GM19372 (cell line): Measurements from ENCODE around the gene DRP2.
"Not testable (repeated sequence)": the region's sequence is repeated elsewhere in the genome, so short reads cannot be mapped to it uniquely, and the experiment has no call there.

Experiments used
- ATAC-seq: cut with Tn5 transposase; IDR thresholded peaks from one replicate; pipeline ENCODE4 v1.9.1; 2021; ENCODE audit warnings: mild to moderate bottlenecking, low read depth, moderate library complexity; ENCODE audit not compliant: unreplicated experiment

Gene DRP2

DNA sequence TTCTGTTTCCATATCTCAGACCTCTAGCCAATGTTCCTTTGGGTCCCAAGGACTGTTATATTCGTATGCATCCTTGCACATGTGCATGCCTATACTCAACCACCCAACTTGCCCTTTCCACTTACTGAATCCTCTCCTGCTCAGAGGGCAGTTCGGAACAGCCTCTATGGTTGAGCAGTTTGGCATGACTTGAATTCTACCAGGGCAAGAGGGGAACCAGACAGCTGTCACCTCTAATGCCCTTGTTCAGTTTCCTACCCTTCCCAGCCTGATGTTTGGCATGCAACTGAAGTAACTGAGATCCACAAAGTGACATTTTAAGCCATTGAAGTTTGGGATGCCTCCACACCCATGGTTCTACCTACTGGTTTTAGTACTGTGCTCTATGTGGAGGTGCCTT lies 17.5 kb downstream of the DRP2 start:
- no peak for ATAC-seq

DNA sequence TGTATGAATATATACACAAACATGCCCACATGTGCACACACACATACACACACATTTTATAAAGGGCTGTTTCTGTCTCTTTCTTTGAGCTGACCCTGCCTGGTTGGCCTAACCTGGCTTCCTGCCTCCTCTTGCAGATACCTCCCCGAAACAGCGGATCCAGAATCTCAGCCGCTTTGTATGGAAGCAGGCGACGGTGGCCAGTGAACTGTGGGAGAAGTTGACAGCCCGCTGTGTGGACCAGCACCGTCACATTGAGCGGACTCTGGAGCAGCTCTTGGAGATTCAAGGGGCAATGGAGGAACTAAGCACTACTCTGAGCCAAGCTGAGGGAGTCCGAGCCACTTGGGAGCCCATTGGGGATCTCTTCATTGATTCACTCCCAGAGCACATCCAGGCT lies 21.9 kb downstream of the DRP2 start:
- ATAC-seq = no peak

DNA sequence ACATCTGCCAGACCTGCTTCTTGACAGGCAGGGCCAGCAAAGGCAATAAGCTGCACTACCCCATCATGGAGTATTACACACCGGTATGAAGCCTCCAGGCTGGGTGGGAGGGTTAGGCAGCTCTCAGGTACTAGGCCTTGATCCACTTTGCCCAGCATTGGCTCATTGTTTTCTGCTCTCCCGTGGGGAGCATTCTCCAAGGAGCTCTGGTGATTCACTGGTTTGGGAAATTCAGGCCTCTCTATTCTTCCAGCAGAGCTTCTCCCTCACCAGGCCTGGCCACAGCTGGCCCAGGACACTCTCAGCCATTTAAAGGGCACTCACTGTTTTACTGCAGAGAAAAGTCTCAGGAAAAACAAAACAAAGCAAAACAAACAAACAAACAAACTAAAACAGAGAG lies 33.0 kb downstream of the DRP2 start:
- no peak for ATAC-seq

DNA sequence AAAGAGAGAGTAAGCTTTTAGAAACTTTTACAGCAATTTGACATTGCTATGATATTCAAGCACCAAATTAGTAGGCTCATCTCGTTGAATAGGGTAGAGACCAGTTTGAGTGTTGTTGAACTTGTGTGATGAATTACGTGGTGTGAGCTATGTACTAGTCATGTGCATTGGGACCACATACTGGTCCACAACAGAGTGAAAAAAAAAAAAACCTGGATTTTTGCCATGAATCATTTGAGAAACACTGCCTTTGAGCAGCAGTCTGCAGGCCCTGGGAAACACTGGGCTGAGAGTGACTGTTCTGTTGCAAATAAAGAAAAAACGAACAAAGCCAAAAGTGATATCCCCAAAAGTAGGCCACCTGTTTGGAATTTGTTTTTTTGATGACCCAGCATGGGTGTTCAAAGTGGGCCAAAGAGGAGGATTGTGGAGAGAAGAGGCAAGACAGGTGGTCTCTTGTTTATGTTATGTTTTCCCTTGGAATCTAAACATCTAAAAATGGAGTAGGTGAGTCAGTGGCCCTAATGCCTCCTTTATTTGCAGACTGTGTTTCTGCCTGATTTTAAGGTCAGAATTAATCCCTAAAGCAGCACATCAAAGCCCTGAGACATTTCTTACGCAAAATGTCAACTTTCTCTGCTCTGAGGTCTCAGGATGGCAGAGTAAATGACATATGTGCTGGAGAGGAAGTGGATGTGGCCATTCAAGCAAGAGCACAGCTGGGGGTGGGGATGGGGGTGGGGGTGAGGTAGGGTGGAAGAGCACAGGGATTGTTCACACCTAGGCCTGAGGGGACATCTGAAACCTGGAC lies 38.1 kb downstream of the DRP2 start:
- no peak for ATAC-seq

DNA sequence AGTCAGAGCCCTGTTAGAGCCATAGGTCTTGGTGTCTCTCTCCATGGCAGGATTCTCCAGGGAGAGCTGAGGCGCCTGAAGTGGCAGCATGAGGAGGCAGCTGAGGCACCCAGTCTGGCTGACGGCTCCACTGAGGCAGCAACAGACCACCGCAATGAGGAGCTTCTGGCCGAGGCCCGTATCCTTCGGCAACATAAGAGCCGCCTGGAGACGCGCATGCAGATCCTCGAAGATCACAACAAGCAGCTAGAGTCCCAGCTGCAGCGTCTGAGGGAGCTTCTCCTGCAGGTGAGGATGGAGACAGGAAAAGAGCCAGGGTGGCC lies 38.6 kb downstream of the DRP2 start:
- ATAC-seq = no peak

DNA sequence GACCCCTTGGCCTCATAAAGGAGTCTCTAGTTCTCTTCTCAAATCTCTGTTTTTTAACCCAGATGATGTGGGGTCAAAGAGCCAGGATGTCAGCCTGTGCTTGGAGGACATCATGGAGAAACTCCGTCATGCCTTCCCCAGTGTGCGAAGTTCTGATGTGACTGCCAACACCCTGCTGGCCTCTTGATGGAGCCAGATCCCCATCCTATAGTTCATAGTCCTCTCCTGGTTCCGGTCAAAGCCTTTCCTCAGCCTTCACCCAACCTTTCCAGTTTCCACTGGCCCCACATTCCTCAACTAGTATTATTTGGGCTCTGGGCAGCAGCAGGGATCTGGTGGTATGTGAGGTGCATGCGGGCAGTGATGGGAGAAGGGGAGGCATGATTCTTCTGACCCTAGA lies 40.8 kb downstream of the DRP2 start:
- ATAC-seq = no peak

DNA sequence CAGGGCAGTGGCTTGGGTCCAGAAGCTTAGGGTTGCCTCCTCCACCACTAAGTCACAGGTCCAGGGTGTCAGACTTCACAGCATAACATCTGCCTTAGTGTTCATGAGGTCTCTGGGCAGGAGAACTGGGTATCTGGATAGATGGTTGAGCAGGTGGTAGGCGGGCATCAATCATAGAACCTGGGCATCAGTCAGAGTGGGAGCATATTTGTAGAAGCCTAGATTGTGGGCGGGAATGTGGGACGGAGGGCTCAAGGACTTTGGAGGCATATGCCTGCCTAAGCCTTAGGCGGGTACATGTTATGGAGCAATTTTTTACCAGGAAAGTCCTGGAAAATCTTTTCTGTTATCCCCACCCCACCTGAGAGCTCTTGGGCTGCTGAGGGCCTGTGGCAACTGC lies 43.0 kb downstream of the DRP2 start:
- no peak for ATAC-seq

DNA sequence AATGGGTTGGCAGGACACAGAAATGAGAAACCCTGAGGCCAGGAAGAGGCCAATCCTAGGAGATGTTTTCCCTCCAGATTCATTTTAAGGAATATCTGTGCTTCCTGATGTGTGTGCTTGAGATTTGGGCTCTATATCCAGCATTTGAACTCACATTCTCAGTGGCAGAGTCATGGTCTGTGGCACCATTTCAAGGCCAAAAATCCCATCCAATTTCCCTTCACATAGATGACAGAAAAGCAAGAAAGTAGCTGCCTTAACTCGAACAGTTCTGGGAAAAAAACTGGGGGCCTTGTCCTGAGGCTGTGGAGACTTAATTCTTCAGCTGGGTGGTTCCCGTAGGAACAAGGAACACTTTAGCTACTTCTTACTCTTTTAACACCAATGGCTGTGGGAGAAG lies 44.2 kb downstream of the DRP2 start:
- no peak for ATAC-seq

DNA sequence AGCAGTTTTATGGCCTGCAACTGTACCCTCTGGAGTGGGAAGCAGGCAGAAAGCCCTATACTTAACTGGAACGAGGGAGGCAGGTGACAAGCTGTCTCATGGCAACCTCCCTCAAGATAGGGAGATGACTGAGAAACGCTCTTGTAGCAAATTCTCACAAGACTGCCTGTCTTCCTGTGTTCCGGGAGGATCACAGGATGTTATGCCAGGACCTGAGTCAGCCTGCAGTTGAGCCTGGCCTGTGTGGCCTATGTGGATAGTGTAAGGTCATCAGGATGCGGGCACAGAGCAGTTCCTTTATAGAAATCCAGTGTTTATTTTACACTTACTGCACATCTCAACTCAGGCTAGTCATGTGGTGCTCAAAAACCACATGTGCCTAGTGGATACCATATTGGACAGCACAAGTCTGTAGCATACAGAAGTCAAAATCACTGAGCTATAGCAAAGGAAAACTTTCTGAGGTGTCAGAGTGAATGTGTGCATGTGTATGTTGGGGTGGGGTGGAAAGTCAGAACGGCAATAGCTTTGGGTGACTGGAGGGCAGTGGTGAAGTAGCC lies 46.4 kb downstream of the DRP2 start:
- no peak for ATAC-seq

DNA sequence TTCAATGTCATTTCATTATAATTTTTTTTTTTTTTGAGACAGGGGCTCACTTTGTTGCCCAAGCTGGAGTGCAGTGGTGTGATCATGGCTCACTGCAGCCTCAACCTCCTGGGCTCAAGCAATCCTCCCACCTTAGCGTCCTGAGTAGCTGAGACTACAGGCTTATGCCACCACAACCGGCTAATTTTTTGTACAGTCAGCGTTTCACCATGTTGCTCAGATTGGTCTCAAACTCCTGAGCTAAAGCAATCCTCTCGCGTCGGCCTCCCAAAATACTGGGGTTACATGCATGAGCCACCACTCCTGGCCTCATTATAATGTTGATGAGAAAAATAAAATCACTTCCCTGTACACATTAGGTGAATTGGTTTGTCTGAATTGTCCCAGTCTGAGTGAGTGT lies 54.6 kb downstream of the DRP2 start:
- ATAC-seq = no peak

DNA sequence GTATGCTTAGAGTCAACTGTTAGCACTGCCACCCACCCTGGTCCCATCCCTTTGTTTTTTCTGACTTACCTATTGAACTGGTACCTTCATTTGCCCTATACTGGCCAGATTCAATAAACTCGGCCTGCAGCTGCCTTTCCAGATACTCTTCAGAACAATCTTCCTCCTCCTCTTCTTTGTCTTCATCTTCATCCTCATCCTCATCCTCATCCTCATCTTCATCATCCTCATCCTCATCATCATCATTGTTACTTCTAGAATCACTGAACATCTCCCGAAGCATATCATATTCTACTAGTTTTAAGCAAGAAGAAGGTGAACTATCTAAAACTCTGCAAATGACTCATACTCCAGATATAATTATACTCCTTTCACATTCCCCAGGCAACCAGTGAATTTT lies 56.7 kb downstream of the DRP2 start:
- ATAC-seq = no peak

DNA sequence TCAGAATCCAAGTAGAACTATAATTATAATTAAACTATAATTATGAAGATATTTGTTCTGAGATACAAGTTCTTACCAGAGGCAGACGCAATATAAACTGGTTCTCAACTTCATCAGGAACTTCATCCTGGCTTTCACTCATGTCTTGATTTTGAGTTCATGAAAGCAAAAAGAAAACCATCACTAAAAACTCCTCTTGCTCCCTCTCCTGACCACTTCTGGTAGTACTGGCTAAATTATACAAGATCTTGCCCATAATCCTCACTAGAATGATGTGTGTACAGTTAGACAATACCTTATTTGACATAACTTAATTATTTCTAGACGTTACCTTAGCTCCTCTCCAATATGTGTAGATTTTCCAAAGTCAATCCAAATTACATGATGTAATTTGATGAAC lies 67.8 kb downstream of the DRP2 start:
- no peak for ATAC-seq

DNA sequence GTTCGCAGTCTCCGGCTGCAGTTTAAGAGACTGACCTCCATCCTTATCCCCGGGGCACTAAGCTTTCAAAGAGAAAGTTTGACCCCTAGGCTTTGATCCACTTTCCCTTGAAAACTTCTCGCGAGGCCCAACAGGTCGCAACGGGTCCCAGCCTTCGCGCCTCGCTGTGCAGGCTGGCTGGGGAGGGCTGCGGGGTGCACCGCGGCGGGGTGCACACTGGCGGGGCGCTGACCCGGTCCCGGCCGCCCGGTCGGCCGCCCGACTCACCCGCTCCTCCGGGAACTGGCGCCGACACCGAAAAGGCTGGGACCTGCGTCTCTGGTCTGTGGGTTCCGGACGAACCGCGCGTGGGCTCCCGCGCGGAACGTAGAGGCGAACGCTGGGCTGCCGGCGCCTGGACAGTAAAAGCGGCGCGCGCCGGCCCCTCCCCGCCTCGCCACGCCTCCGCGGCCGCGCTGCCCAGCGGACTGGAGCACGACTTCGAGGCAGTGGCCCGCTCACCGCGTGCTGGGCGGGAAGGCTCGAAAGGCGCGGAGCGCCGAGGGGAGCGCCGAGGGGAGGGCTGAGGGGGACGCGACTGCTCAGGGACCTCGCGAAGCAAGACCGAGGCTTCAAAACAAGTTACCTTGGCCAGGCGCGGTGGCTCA lies 71.5 kb downstream of the DRP2 start, which contains the start of gene TAF7L:
TSS of gene TAF7L (minus strand) at position 378 of the 647 bp plus-strand sequence. CDS start 3,791 bp downstream, outside the sequence.
- ATAC-seq = no peak

DNA sequence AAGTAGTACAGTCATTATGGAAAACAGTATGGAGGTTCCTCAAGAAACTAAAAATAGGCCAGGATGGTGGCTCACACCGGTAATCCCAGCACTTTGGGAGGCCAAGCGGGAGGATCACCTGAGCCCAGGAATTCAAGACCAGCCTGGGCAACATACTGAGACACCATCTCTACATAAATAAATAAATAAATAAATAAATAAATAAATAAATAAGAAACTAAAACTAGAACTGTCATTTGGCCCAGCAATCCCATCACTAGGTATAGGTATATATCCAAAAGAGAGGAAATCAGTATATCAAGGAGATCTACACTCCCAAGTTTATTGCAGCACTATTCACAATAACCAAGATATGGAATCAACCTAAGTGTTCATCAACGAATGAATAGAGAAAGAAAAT lies 76.0 kb downstream of the DRP2 start:
- not testable (repeated sequence) for ATAC-seq

DNA sequence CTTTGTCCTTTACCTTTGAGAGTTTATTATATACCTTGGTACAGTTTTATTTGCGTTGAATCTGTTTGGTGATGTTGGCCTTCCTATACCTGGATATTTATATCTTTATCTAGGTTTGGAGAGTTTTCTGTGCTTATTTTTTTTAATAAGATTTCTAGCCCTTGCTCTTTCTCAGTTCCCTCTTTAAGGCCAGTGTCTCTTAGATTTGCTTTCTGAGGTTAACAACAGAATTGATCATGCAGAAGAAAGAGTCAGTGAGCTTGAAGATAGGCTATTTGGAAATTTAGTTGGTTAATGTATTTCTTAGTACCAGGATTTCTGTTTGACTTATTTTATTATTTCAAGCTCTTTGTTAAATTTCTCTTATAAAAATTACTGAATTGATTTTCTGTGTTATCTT lies 84.2 kb downstream of the DRP2 start:
- ATAC-seq = no peak
